ENCODE results near the gene PROC.

PROC gene

DNA sequence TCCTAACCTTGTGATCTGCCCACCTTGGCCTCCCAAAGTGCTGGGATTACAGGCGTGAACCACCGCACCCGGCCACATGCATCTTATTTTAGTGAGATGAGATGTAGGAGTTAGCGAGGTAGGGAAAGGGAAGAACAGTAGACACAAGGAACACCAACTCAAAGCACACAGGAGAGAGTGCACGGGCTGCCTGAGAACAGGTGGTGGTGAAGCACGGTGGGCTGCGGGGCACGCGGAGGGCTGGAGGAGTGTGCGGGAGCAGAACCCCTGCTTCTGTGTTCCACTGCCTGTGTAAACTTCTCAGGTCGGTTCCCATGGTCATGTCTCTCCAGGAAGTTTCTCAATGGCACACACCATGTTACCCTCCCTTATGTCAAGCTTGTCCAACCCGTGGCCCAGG is 38.7 kb downstream of the PROC start:
- DNase-seq (ENCODE audit: low read depth), result no peak

DNA sequence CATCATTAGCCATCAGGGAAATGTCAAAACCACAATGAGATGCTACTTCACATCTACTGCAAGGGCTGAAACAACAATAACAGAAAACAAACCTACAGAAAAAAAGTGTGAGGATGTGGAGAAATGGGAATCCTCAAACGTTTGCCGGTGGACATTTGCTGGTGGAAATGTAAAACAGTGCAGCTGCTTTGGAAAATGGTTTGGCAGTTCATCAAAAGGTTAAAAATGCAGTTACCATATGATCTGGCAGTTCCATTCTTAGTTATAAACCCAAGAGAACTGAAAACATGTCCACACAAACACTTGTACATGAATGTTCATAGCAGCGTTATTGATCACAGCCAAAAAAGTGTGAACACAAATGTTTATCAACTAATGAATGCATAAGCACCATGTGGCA is 44.2 kb downstream of the PROC start:
- DNase-seq (ENCODE audit: low read depth), result no peak

DNA sequence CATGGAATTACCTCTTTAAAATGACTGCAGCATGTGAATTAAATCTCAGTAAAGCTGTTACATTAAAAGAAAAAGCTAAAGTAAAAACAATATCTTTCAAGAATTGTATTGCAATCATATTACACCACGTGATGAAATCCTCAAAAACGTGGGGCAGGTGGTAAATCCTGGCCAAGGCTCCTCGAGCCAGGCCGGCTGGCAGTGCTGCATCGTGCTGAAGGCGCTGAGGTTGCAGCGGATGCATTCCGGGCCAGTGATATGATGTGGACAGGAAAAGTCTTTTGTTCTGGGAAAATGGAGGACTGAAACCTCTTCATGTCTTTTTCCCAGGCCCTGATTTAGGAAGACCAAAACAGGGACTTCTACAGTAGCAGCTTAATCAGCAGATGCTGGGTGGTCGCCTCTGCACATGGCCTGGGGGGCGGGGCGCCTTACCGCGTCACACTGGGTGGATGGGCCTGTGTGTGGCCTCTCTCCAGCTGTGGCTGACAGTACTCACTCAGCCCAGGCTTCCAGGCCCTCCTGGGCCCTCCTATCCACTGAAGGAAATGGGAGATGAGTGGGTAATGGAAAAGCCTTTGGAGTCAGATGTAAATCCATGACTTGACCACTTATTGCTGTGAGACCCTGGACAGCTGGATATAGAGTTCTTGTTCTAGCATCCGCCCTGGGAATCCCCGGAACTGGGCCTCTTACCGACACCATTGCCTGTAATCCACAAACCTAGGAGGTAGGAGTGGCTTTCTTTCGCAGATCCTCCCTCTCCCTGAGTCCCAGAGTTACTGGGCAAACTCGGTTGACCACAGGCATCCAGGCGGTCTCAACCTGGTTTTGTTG is 45.1 kb downstream of the PROC start:
- no peak for DNase-seq (ENCODE audit: low read depth)

DNA sequence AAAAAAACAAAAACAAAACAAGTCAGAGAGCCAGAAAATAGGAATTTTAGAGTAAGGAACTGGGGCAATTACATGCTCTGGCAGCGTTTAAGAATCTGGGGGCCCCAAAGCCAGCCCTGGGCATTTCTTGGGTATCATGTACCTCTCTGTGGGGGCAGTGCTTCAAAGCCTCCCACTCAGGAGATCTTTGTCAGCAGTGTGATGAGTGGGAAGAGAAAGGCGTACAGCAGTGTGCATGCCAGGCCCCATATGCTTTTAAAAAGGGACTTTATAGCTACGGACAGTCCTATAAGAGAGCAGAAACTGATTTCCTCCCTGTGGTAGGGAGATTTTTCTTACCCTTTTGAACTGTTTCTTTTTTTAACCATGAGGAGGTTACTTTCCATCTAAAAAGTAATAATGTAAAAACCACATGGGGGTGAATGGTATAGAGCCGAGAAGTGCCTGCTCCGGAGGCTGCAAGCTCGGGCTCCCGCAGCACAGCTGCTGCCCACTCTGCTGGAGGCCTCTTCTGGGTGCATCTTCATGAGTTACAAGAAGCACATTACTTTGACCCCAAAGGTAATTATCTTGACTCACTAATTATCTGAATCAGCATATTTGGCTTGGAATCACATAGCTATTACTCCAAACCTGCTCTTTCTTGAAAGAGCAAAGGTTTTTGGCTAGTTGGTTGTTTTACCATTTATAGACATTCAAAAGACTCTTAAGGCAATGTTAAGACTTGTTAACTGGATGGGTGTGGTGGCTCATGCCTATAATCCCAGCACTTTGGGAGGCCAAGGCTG is 46.4 kb downstream of the PROC start:
- no peak for DNase-seq (ENCODE audit: low read depth)

DNA sequence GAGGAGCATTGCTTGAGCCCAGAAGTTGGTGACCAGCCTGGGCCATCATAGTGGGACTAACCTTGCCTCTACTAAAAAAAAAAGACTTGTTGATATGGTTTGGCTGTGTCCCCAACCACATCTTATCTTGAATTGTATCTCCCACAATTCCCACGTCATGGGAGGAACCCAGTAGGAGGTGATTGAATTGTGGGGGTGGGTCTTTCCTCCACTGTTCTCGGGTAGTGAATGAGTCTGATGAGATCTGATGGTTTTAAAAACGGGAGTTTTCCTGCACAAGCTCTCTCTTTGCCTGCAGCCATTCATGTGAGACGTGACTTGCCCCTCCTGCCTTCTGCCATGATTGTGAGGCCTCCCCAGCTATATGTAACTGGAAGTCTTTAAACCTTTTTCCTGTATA is 47.0 kb downstream of the PROC start:
- peak; percentile 16 for DNase-seq (ENCODE audit: low read depth)

DNA sequence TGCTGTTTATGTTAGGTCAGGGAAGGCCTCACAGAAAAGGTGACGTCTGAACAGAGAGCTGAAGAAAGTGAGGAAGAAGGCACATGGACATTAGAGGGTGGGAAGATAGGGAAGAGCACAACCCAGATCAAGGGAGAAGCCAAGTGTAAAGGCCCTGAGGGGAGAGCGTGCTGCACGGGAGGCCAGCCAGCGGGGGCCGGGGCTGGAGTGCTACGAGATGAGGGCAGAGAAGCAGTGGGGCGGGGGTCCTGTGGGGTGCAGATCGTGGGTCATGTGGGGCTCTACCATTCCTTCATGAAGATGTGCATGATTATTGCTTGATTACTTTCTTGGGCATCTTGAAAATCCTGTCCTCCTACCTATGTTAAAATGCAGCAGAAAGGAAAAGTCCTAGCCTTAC is 50.8 kb downstream of the PROC start:
- no peak for DNase-seq (ENCODE audit: low read depth)

DNA sequence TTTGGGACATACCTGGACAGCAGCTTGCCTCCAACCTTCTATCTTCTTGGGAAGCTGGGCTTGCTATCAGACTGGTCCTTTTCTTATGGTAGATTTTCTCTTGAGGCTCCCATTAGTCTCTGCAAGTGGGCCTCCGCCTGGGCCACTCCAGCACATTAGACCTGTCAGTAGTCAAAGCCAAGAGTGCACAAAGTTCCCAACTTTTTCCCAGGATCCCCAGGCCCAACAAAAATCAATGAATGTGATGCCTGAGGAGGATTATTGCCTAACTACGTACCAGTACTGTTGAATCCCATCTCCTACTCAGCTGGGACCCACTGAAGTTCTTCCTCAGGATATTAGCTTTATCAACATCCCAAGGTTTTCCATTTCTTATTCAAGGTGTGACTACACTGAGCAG is 51.7 kb downstream of the PROC start:
- DNase-seq (ENCODE audit: low read depth), result no peak

DNA sequence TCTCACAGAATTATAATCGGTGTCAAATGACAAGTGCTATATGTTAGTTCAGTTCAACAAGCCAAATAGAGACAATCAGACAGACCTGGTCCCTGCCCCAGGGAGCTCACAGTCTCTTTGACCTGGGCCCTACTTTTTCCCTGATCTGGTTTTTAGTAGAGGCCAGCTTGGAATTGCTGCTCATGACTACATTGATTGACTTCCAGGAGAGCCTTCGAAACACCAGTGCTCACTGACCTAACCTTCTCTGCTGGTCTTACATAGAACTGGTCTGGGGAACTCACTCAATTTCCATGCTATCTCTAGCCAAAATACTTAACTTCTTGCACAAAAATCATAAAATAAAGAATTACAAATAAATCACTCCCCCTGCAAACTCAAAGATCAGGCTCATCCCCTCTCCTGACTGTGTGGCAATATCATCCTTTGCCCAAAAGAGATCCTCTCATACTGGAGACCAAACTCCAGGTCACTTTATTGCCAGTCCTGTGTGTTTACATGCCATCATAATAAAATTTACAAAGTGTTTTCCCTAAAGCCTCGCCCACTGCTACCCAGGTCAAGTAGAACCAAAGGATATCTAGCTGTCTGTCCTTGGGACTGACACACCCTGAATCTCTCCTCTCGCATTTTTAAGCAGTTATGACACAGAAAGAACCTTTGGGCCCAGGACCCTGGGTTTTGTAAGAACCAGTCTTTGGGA is 53.2 kb downstream of the PROC start:
- DNase-seq (ENCODE audit: low read depth), result no peak

DNA sequence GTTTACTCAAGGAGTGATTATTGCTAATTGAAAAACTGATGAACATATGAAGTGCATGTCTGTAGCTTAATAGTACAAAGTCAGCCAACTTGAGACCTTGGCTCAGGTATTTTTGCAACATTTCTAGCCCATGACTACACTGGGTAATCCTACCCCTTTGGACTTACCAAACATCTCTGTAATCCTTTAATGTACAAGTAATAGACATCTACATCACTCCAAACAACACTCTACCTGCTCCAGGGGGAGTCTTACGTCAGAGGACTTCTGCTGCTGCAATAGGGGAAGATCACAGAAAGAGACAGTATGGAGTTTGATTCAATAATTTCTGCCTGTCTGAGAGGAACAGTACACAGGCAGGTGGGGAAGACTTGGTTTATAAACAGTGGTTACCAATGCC is 54.0 kb downstream of the PROC start:
- DNase-seq (ENCODE audit: low read depth), result no peak

DNA sequence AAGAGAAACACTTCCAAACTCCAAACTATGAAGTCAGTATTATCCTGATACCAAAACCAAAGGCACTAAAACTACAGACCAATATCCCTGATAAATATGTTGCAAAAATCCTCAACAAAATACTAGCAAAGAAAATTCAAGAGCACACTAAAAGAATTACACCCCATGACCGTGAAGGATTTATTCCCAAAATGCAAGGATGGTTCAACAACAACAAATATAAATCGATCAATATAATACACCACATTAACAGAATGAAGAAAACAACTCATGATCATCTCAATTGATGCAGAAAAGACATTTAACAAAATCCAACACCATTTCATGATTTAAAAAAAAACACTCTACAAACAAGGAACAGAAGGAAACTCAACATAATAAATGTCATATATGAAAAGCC is 57.6 kb downstream of the PROC start:
- no peak for DNase-seq (ENCODE audit: low read depth)

All from activated T-cell treated with anti-CD3 and anti-CD28 coated beads for 48 hours (primary cell).